ENCODE data around the gene SYT3.
"Not testable (repeated sequence)": the region's sequence is repeated elsewhere in the genome, so short reads cannot be mapped to it uniquely, and the experiment has no call there.

SYT3 gene

DNA sequence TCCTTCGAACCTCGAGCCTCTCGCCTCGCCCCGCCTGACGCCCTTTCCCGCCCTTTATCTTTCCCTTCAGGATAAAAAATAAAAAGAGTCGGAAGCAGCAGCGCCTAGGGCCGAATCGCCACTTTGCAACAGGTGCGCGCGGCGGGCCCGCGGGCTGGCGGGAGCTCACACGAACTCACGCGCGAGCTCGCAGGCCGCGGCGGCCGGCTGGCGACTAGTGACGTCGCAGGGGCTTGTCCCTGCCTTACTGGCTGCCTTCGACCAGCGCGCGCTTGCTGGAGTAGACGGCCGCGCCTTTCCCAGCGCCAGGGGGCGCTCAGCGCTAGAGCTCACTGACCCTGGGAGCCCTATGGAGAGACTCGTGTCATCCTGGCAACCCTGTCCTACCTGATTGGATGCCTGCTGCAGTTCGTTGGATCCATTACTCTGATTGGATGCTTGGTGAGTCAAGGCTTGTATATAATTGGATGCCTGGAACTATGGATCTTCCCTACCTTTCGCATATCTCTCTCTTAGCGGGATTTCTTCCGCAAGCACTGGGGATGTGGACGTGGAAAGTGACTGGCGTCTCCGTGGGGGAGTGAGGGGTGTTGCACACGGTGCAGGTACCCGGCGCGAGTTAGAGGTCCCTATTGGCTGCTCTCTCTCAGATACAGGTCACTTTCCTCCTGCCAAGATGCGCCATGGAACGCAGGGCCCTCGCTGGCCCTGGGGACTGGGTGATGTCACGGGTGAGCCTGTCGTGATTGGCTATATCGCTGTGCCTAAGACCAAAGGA, 33.4 kb downstream of the SYT3 start:
- not testable (repeated sequence) for DNase-seq (ENCODE audit: low read depth in 2 of 3, low spot score in 2 of 3)

DNA sequence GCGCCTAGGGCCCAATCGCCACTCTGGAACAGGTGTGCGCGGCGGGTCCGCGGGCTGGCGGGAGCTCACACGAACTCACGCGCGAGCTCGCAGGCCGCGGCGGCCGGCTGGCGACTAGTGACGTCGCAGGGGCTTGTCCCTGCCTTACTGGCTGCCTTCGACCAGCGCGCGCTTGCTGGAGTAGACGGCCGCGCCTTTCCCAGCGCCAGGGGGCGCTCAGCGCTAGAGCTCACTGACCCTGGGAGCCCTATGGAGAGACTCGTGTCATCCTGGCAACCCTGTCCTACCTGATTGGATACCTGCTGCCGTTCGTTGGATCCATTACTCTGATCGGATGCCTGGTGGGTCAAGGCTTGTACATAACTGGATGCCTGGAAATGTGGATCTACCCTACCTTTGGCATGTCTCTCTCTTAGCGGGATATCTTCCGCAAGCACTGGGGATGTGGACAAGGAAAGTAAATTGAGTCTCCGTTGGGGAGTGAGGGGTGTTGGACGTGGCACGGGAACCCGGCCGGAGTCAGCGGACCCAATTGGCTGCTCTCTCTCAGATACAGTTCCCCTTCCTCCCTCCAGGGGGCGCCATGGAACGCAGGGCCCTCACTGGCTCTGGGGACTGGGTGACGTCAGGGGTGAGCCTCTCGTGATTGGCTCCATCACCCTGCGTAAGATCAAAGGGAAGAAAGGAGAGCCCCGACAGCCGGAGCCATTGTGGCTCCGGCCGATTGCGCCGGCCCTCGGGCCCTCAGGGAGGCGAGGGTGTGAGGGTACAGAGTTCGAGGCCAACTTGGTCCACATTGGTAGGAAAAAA, 35.2 kb downstream of the SYT3 start:
- DNase-seq (ENCODE audit: low read depth in 2 of 3, low spot score in 2 of 3), result not testable (repeated sequence)

DNA sequence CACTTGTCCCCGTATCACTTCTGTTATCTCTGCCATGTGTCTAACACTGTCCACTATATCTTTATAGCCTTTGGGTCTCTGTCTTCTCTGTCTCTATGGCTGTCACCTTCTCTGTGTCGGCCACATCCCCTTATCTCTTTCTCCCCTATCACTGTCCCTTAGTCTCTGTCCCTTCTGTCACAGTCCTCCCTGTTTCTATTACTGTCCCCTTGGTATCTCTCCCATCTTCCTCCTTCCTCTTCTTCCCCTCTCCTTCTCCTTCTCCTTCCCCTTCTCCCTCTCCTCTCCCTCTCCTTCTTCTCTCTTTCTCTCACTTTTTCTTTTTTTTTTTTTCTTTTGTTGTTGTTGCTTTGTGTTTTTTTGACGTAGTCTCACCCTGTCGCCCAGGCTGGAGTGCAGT, 36.7 kb downstream of the SYT3 start:
- DNase-seq (ENCODE audit: low read depth in 2 of 3, low spot score in 2 of 3), result no peak

DNA sequence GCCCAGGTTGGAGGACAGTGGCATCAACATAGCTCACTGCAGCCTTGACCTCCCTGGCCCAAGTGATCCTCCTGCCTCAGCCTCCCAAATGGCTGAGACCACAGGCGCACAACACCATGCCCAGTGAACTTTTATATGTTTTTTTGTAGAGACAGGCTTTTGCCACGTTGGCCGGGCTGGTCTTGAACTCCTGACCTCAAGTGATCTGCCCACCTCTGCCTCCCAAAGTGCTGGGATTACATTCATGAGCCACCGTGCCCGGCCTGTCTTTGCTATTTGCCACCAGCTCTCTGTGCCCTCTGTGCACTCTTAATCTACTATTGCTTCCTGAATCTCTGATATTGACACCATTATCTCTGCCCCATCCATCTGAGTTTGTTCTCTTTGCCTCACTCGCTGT, 37.2 kb downstream of the SYT3 start:
- no peak for DNase-seq (ENCODE audit: low read depth in 2 of 3, low spot score in 2 of 3)

DNA sequence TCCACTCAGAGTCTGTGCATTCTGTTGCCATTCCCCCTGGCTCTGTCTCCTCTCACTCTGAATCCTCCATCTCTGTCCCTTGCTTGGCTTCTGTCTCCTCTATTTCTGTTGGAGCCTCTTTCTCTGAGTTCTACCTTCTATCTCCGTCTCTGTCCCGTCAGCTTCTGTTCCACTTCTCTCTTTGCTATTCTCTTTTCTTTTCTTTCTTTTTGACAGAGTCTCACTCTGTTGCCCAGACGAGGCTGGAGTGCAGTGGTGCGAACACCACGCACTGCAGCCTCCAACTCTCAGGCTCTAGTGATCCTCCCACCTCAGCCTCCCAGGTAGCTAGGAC, 37.6 kb downstream of the SYT3 start:
- no peak for DNase-seq (ENCODE audit: low read depth in 2 of 3, low spot score in 2 of 3)

DNA sequence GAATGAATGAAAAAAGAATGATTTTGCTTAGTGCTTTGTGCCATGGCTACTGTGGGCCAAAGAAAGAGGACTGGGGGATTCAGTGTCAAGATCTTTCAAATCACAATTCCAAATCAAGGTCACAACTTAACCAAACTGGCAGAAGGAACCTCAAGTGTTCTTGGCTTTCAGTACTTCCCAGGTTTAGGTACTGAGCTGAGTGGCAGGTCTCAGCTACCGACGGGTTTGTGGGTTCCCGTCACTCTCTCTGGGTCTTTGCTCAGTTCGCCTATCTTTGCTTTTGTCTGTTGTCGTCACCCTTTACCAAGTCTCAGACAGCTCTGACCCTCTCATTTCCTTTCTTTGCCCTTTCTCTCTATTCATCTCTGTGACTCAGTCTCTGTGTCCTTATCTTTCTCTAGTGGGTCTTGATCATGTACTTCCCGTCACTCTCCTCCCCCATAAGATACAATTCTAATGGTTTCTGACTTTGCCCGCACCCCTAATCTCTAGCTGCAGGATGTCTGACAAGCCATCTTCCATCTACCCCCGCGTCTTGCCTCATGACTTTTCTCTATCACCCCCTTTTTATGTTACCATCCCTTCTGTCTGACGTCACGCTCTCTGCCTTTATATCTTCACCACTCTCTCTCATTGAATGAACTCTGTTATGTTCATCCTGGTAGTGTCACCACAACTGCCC, 38.1 kb downstream of the SYT3 start:
- DNase-seq (ENCODE audit: low read depth in 2 of 3, low spot score in 2 of 3), result no peak

DNA sequence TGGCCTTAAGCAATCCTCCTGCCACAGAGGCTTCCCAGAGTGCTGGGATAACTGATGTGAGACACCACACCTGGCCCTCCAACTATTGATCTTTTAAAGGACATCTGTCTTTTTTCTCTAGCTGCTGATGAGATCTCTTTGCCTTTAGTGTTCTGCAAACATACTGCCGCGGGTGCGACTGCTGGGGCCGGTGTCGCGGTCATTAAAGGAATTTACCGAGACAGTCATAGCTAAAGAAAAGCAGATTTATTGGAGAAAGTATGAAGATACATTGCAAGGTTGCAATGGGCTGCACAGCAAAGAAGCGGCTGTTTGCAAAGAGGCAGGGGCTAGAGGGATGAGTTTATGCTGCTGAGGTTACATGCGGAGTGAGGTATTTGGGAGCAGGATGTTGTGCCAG, 40.3 kb downstream of the SYT3 start:
- no peak for DNase-seq (ENCODE audit: low read depth in 2 of 3, low spot score in 2 of 3)

DNA sequence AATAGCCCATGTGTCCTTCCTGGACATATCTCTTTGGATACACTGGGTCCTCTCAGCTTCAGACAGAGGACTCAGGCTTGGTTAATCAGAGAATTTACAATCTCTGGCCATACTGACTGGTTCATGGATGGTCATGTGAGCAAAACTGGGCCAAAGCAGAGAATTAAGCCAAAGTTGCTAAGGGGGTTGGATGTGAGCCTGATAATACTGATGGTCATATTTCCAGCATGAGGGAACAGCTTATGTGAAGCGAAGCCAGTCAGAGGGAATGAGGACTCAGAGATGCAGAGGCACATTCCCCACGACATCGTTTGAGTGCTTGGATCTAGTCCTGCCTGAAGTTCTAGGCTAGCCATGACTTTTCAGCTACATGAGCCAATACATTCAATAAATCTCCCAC, 49.5 kb downstream of the SYT3 start:
- no peak for DNase-seq (ENCODE audit: low read depth in 2 of 3, low spot score in 2 of 3)

DNA sequence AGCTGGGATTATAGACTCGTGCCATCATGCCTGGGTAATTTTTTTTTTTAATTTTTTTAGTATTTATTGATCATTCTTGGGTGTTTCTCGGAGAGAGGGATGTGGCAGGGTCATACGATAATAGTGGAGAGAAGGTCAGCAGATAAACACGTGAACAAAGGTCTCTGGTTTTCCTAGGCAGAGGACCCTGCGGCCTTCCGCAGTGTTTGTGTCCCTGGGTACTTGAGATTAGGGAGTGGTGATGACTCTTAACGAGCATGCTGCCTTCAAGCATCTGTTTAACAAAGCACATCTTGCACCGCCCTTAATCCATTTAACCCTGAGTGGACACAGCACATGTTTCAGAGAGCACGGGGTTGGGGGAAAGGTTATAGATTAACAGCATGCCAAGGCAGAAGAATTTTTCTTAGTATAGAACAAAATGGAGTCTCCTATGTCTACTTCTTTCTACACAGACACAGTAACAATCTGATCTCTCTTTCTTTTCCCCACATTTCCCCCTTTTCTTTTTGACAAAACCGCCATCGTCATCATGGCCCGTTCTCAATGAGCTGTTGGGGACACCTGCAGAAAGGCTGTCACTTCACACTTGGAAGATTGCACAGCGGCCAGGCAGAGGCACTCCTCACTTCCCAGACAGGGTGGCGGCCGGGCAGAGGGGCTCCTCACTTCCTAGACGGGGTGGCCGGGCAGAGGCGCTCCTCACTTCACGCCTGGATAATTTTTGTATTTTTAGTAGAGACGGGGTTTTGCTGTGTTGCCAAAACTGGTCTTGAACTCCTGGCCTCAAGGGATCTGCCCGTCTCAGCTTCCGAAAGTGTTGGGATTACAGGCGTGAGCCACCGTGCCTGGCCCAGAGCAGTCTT, 57.7 kb downstream of the SYT3 start:
- DNase-seq (ENCODE audit: low read depth in 2 of 3, low spot score in 2 of 3), result not testable (repeated sequence)

DNA sequence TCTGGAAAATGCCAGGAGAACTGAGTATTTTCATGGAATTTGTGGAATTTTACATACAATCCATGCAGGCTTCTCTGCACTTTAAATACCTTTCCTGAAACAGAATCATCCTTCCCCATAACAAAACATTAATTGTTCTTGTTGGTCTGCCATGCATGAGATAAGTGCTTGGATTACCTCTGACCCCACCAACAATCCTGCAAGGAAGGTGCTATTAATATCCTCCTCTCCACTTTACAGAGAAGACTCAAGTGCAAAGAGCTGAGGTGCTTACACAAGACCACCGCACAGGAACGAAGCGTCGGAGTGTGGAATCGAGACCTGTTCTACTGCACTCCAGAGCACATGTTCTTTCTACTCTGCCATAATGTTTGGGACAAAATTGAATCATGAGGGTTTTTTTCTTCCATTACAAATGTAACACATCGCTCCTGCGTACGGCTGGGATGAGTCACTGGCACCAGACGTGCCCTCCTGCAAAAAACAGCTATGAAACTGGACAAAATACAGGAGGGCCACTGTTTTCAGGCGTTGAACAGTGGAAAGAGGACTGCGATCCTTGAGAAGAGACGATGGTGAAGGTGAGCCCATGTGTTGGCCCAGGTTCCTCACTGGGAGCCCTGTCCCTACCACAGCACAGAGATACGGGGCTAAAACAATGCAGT, 58.6 kb downstream of the SYT3 start:
- DNase-seq (ENCODE audit: low read depth in 2 of 3, low spot score in 2 of 3), result no peak

DNA sequence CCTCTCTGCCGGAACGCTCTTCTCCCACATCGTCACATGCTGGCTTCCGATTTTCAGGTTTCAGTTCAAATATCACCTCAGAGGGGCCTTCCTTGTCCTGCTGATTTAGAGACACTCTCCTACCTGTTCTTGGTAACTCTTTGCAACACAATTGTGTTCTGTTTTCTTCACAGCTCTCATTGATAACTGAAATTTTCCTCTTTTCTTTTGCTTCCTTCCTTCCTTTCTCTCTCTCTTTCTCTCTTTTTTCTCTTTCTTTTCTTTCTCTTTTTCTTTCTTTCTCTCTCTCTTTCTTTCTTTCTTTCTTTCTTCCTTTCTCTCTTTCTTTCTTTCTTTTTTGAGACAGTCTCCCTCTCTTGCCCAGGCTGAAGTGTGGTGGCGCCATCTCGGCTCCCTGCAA, 59.4 kb downstream of the SYT3 start:
- no peak for DNase-seq (ENCODE audit: low read depth in 2 of 3, low spot score in 2 of 3)

DNA sequence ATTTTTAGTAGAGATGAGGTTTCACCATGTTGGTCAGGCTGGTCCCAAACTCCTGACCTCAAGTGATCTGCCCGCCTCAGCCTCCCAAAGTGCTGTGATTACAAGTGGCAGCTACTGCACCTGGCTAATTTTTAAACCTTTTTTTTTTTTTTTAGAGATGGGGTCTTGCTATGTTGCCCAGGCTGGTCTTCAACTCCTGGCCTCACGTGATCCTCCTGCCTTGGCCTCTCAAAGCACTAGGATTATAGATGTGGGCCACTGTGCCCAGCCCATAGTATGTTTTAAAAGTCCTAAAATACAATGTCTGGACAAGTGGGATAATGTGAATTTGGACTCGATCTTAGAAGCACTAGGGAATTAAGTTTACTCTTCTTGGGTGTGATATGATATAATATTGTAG, 62.9 kb downstream of the SYT3 start:
- DNase-seq (ENCODE audit: low read depth in 2 of 3, low spot score in 2 of 3), result not testable (repeated sequence)

DNA sequence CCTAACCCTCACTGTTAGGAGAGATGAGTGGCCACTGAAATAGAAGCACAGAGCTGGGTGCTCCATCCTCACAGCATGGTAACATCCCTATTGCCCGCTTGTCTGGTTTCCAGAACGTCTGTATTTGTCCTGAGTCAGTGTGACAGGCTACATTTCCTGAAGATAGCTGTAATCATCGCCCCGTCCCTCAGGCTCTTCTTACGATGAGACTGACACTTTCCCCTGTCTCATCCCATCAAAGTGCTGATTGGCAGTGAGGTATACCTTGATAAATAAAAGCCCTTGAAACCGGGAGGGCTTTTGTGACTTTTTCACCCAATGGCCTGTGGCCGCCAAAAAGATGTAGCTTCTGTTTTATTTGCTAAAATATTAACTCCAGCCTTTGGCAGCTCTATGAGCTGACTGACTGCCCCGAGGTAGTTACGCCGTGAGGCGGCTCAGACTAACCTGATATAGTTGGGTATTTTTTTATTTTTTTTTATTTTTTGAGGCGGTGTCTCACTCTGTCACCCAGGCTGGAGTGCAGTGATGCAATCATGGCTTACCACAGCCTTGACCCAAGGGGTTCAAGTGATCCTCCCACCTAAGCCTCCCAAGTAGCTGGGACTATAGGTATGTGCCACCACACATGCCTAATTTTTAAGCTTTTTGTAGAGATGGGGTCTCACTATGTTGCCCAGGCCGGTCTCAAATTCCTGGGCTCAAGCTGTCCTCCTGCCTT, 65.8 kb downstream of the SYT3 start:
- no peak for DNase-seq (ENCODE audit: low read depth in 2 of 3, low spot score in 2 of 3)
